SK-N-SH (cell line): ENCODE data around the gene DNAJB11.

Experiments
- EP300 ChIP-seq, 2 experiments: IDR thresholded peaks; 2 replicates each; pipeline versions ENCODE4 v1.4.0 to v1.6.1; 2012; ENCODE audit warnings: borderline replicate concordance in 1 of 2, low read depth in 1 of 2, low read length in 1 of 2
- FOXM1 ChIP-seq: IDR thresholded peaks from 2 replicates; pipeline ENCODE4 v1.4.0; 2012; ENCODE audit warnings: low read depth, mild to moderate bottlenecking
- NFIC ChIP-seq: IDR thresholded peaks from 2 replicates; pipeline ENCODE4 v1.4.0; 2012; ENCODE audit warnings: borderline replicate concordance
- POLR2AphosphoS5 ChIP-seq: IDR thresholded peaks from 2 replicates; pipeline ENCODE4 v1.6.1; 2012; ENCODE audit warnings: low read depth, low read length
- RCOR1 ChIP-seq: fragments of 150-350 bp; IDR thresholded peaks from 2 replicates; pipeline ENCODE4 v1.6.1; 2017; ENCODE audit warnings: antibody characterized with exemption, low read length
- SMC3 ChIP-seq: IDR thresholded peaks from 2 replicates; pipeline ENCODE4 v1.6.1; 2012; ENCODE audit warnings: low read depth, low read length, improper control_type of control experiment
- TF ChIP-seq, protein P1 (sequence below): fragments of 200-600 bp; sonication (generic); IDR thresholded peaks from 2 replicates; pipeline ENCODE4 v1.6.1; 2017; ENCODE audit warnings: antibody characterized with exemption, mild to moderate bottlenecking, moderate library complexity
- TF ChIP-seq, protein P2 (sequence below): IDR thresholded peaks from 2 replicates; pipeline ENCODE4 v1.6.1; 2012; ENCODE audit warnings: mild to moderate bottlenecking, low read depth, low read length, moderate library complexity
- TF ChIP-seq, protein P3 (sequence below): IDR thresholded peaks from 2 replicates; pipeline ENCODE4; 2012
- TF ChIP-seq, protein P4 (sequence below): IDR thresholded peaks from 2 replicates; pipeline ENCODE4 v1.4.0; 2012; ENCODE audit warnings: low read depth

DNA sequence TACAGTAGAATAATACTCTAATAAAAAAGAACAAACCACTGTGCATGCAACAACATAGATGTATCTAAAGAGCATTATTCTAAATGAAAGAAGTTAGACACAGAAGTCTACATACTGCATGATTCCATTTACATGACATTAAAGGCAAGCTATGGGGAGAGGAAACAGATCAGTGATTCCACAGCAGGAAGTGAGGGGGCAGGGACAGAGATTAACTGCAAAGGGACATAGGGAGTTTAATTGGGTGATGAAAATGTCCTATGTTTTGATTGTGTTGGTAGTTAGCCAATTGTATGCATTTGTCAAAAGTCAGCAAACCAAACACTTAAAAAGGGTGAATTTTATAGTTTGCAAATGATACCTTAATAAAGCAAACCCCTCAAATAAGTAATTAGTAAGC is 40.1 kb upstream of the DNAJB11 start:
- no peak for TF ChIP-seq NFIC
- TF ChIP-seq, protein P1, sequence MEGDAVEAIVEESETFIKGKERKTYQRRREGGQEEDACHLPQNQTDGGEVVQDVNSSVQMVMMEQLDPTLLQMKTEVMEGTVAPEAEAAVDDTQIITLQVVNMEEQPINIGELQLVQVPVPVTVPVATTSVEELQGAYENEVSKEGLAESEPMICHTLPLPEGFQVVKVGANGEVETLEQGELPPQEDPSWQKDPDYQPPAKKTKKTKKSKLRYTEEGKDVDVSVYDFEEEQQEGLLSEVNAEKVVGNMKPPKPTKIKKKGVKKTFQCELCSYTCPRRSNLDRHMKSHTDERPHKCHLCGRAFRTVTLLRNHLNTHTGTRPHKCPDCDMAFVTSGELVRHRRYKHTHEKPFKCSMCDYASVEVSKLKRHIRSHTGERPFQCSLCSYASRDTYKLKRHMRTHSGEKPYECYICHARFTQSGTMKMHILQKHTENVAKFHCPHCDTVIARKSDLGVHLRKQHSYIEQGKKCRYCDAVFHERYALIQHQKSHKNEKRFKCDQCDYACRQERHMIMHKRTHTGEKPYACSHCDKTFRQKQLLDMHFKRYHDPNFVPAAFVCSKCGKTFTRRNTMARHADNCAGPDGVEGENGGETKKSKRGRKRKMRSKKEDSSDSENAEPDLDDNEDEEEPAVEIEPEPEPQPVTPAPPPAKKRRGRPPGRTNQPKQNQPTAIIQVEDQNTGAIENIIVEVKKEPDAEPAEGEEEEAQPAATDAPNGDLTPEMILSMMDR = no peak
- TF ChIP-seq EP300 (IDR thresholded peaks at IDR 0.05; ENCODE audit: borderline replicate concordance in 1 of 2, low read depth in 1 of 2, low read length in 1 of 2) = no peak
- no peak for TF ChIP-seq FOXM1
- TF ChIP-seq, protein P2, sequence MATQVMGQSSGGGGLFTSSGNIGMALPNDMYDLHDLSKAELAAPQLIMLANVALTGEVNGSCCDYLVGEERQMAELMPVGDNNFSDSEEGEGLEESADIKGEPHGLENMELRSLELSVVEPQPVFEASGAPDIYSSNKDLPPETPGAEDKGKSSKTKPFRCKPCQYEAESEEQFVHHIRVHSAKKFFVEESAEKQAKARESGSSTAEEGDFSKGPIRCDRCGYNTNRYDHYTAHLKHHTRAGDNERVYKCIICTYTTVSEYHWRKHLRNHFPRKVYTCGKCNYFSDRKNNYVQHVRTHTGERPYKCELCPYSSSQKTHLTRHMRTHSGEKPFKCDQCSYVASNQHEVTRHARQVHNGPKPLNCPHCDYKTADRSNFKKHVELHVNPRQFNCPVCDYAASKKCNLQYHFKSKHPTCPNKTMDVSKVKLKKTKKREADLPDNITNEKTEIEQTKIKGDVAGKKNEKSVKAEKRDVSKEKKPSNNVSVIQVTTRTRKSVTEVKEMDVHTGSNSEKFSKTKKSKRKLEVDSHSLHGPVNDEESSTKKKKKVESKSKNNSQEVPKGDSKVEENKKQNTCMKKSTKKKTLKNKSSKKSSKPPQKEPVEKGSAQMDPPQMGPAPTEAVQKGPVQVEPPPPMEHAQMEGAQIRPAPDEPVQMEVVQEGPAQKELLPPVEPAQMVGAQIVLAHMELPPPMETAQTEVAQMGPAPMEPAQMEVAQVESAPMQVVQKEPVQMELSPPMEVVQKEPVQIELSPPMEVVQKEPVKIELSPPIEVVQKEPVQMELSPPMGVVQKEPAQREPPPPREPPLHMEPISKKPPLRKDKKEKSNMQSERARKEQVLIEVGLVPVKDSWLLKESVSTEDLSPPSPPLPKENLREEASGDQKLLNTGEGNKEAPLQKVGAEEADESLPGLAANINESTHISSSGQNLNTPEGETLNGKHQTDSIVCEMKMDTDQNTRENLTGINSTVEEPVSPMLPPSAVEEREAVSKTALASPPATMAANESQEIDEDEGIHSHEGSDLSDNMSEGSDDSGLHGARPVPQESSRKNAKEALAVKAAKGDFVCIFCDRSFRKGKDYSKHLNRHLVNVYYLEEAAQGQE = no peak
- TF ChIP-seq, protein P3, sequence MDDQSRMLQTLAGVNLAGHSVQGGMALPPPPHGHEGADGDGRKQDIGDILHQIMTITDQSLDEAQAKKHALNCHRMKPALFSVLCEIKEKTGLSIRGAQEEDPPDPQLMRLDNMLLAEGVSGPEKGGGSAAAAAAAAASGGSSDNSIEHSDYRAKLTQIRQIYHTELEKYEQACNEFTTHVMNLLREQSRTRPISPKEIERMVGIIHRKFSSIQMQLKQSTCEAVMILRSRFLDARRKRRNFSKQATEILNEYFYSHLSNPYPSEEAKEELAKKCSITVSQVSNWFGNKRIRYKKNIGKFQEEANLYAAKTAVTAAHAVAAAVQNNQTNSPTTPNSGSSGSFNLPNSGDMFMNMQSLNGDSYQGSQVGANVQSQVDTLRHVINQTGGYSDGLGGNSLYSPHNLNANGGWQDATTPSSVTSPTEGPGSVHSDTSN = no peak
- no peak for TF ChIP-seq POLR2AphosphoS5
- TF ChIP-seq, protein P4, sequence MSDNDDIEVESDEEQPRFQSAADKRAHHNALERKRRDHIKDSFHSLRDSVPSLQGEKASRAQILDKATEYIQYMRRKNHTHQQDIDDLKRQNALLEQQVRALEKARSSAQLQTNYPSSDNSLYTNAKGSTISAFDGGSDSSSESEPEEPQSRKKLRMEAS = no peak
- no peak for TF ChIP-seq SMC3
- no peak for TF ChIP-seq RCOR1
